Measurements from ENCODE around the gene APLP2. TPM values are rescaled to one million over a fixed set of nuclear protein-coding genes. Genes with fewer than 3 reads are reported as not detected.
"Not testable (repeated sequence)": the region's sequence is repeated elsewhere in the genome, so short reads cannot be mapped to it uniquely, and the experiment has no call there.

Gene APLP2
- total and polyA plus RNA-seq, 9 of the 15 experiments (the other 6 are each of a cell fraction or from before 2014, with no cell fraction given), result 17.4 to 164 (median 118) TPM

DNA sequence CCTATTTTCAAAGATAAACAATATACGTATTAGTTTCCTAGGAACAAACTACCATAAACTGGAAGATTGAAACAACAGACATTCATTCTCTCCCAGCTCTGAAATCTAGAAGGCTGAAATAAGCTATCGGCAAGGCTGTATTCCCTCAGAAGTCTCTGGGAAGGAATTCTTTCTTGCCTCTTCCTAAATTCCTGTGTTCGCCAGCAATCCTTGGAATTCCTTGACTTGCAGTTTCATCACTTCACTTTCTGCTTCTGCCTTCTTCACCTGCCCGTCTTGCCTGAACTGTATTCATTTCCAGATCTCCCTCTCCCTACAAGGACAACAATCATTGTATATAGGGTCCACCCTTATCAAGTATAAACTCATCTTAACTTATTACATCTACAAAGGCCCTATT lies 49.4 kb upstream of the APLP2 start (continued):
- TF ChIP-seq ATF1 (CRISPR knock-in tag; IDR thresholded peaks at IDR 0.05), result no peak
- TF ChIP-seq ATF1 (tag; IDR thresholded peaks at IDR 0.05), result no peak
- no peak for TF ChIP-seq THAP12 (CRISPR knock-in tag; IDR thresholded peaks at IDR 0.05)
- no peak for TF ChIP-seq SMAD3 (CRISPR knock-in tag; conservative IDR thresholded peaks at IDR 0.05)
- TF ChIP-seq TAF15 (IDR thresholded peaks at IDR 0.05; ENCODE audit: low read depth, low read length), result no peak
- TF ChIP-seq MCM3 (IDR thresholded peaks at IDR 0.05), result no peak
- TF ChIP-seq MECOM (CRISPR knock-in tag; IDR thresholded peaks at IDR 0.05), result no peak
- no peak for TF ChIP-seq SMARCA5 (IDR thresholded peaks at IDR 0.05)
- no peak for TF ChIP-seq PHF21A (IDR thresholded peaks at IDR 0.05; ENCODE audit: borderline replicate concordance, low read depth)
- TF ChIP-seq L3MBTL2 (IDR thresholded peaks at IDR 0.05), result no peak
- TF ChIP-seq ASH1L (IDR thresholded peaks at IDR 0.05; ENCODE audit: borderline replicate concordance, low read depth, partially characterized antibody), result no peak
- no peak for TF ChIP-seq PPARD (CRISPR knock-in tag; IDR thresholded peaks at IDR 0.05)
- no peak for TF ChIP-seq NONO (IDR thresholded peaks at IDR 0.05; ENCODE audit: low read depth in 2 of 2, low read length in 1 of 2)

DNA sequence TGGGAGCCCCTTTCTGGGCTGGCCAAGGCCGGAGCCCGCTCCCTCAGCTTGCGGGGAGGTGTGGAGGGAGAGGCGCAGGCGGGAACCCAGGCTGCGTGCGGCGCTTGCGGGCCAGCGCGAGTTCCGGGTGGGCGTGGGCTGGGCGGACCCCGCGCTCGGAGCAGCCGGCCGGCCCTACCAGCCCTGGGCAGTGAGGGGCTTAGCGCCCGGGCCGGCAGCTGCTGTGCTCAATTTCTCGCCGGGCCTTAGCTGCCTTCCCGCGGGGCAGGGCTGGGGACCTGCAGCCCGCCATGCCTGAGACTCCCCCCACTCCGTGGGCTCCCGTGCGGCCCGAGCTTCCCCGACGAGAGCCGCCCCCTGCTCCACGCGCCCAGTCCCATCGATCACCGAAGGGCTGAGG lies 48.1 kb upstream of the APLP2 start:
- FAIRE-seq; H3K27me3 ChIP-seq (ENCODE audit: control insufficient read depth in 2 of 2, insufficient read depth in 2 of 2, low read length in 2 of 2); H3K79me2 ChIP-seq (ENCODE audit: control insufficient read depth, insufficient read depth, low read length); H3K4me2 ChIP-seq (ENCODE audit: insufficient read depth, low read length); H3K4me1 ChIP-seq (replicated peaks in 1 of 2; ENCODE audit: control insufficient read depth in 2 of 2, insufficient read depth in 2 of 2, low read length in 2 of 2); POLR2A ChIA-PET; intact Hi-C loops (cut with micrococcal nuclease); in situ Hi-C loops (cut with MboI); H3K9me3 ChIP-seq (replicated peaks; ENCODE audit: control insufficient read depth, insufficient read depth, low read depth, low read length); H3K27ac ChIP-seq (ENCODE audit: extremely low read depth, low read depth, low read length); H4K20me1 ChIP-seq (replicated peaks; ENCODE audit: control insufficient read depth, insufficient read depth, low read length); H3K9me1 ChIP-seq (ENCODE audit: control insufficient read depth, insufficient read depth, low read length); H3K4me3 ChIP-seq; H3K36me3 ChIP-seq (ENCODE audit: control insufficient read depth, insufficient read depth, low read length); H2AFZ ChIP-seq (ENCODE audit: low read depth, low read length); DNase-seq (ENCODE audit: extremely low read depth in 1 of 4, low spot score in 3 of 4); BruUV-seq (replicated peaks); ATAC-seq; H3K9ac ChIP-seq (ENCODE audit: insufficient read depth in 1 of 2, low read depth in 2 of 2, low read length in 2 of 2); CTCF ChIA-PET (ENCODE audit: low intra/inter-chr PET ratio): not testable (repeated sequence)
- 90% methylated on average over 2 of the region's 38 CpGs for WGBS (ENCODE audit: insufficient coverage, low coverage, missing lambda C conversion rate)
